ENCODE measurements around the gene ILDR1. TPM values are rescaled to one million over a fixed set of nuclear protein-coding genes. Genes with fewer than 3 reads are reported as not detected.
A peak's percentile ranks its signal among the peaks of the same experiment; 100 is the strongest.

The ILDR1 gene
- total RNA-seq, 1 experiment from 2014 or later, result 2.3 TPM

DNA sequence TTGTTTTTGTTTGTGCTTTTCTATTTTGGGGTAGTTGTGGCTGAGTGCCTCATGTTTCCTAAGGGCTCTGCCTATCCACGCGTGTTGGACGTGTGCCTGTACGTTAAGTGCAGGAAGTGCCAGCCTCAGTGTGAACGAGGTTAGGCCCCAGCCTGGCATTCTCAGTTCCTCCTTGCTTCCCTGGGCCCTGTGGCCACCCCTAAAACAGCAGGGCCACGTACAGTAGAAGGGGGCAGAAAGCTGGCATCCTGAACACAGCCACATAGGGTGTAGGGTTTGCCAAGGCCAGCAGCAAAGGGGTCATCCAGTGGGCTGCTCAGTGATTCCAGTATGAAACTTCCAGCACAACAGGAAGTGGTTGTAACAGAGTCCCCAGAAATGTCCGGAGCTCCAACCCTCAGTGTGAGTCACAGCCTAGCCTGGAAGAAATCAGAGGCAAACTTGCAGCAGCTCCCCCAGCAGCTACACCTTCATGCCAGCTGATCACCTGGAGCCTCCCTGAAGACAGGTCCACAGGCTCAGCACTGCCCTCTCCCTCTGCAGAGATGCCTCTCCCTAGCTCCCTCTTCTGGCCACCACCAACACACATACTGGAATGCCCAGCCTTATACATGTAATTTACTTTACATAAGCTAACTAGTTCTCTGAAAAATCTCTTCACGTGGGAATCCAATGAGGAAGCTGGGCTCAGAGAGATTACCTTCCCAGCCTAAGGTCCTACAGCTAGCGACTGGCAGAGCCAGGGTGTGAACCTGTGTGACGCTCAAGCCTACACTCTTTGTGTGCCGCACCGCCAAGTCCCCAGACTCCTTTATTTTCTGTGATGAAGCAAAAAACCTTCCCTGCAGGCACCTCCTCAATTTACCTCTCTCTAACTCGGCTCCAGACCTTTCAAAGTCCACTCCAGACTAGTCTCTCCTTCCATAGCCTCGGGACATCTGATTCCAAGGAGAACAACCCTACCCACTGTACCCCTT, 26.6 kb downstream of the ILDR1 start:
- Mint-ChIP-seq H3K27ac (no peak overlapping the region), H3K9me3 (no peaks in the 10 kb centered on the region), H3K27me3 (ENCODE audit: low read depth) (no peaks in the 10 kb centered on the region), H3K4me1 (peaks cover 13% of the 10 kb centered on the region), H3K36me3 (no peaks in the 10 kb centered on the region; the same call in 1 of the 2 replicates), H3K4me3 (no peak overlapping the region)
- ATAC-seq (peak; percentile 99), DNase-seq (ENCODE audit: low spot score) (peak; percentile 79)
- ChIA-PET POLR2A (interaction anchor here (0.9 kb wide), 1 partner anchor 9 kb away, joined by 3 read pairs; no protein-coding TSS in a partner anchor), CTCF (interaction anchor here (0.7 to 2.2 kb wide), 55 partner anchors 9 to 449 kb away, joined by 3 to 34 read pairs (median 4); partner anchors contain the start of genes CASR, EAF2, GOLGB1 and HCLS1)
- TF ChIP-seq, protein P1, sequence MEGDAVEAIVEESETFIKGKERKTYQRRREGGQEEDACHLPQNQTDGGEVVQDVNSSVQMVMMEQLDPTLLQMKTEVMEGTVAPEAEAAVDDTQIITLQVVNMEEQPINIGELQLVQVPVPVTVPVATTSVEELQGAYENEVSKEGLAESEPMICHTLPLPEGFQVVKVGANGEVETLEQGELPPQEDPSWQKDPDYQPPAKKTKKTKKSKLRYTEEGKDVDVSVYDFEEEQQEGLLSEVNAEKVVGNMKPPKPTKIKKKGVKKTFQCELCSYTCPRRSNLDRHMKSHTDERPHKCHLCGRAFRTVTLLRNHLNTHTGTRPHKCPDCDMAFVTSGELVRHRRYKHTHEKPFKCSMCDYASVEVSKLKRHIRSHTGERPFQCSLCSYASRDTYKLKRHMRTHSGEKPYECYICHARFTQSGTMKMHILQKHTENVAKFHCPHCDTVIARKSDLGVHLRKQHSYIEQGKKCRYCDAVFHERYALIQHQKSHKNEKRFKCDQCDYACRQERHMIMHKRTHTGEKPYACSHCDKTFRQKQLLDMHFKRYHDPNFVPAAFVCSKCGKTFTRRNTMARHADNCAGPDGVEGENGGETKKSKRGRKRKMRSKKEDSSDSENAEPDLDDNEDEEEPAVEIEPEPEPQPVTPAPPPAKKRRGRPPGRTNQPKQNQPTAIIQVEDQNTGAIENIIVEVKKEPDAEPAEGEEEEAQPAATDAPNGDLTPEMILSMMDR (IDR thresholded peaks at IDR 0.05), result peak; percentile 62; the same call in 1 of the 2 replicates
- no peak for TF ChIP-seq ZNF219 (CRISPR knock-in tag; IDR thresholded peaks at IDR 0.05; ENCODE audit: borderline replicate concordance)
- TF ChIP-seq, protein P2, sequence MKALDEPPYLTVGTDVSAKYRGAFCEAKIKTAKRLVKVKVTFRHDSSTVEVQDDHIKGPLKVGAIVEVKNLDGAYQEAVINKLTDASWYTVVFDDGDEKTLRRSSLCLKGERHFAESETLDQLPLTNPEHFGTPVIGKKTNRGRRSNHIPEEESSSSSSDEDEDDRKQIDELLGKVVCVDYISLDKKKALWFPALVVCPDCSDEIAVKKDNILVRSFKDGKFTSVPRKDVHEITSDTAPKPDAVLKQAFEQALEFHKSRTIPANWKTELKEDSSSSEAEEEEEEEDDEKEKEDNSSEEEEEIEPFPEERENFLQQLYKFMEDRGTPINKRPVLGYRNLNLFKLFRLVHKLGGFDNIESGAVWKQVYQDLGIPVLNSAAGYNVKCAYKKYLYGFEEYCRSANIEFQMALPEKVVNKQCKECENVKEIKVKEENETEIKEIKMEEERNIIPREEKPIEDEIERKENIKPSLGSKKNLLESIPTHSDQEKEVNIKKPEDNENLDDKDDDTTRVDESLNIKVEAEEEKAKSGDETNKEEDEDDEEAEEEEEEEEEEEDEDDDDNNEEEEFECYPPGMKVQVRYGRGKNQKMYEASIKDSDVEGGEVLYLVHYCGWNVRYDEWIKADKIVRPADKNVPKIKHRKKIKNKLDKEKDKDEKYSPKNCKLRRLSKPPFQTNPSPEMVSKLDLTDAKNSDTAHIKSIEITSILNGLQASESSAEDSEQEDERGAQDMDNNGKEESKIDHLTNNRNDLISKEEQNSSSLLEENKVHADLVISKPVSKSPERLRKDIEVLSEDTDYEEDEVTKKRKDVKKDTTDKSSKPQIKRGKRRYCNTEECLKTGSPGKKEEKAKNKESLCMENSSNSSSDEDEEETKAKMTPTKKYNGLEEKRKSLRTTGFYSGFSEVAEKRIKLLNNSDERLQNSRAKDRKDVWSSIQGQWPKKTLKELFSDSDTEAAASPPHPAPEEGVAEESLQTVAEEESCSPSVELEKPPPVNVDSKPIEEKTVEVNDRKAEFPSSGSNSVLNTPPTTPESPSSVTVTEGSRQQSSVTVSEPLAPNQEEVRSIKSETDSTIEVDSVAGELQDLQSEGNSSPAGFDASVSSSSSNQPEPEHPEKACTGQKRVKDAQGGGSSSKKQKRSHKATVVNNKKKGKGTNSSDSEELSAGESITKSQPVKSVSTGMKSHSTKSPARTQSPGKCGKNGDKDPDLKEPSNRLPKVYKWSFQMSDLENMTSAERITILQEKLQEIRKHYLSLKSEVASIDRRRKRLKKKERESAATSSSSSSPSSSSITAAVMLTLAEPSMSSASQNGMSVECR (CRISPR knock-in tag; IDR thresholded peaks at IDR 0.05; ENCODE audit: borderline replicate concordance), result 0 out of 2 replicates have a peak, but pooled peaks have one; percentile 42

DNA sequence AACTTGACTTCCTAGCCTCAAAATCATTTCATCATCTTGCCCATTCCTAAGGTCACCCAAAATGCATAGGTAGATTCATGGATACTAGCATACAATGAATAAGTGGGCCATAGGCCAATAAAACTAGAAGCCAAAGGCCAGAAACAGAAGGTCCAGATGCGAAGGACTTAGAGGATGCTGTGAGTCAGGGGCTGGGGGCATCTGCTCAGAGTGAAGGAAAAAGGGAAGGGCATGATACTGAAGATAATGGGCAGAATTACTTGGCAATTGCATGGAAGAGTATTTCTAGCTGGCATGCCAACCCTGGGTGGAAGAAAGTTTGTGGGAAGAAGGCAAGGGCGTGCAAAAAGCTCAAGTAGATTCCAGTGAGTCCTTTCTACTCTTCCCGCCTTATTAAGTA, 27.5 kb downstream of the ILDR1 start:
- Mint-ChIP-seq H3K9me3 (no peaks in the 10 kb centered on the region), H3K4me3 (no peak overlapping the region), H3K4me1 (peaks cover 7% of the 10 kb centered on the region), H3K27ac (no peak overlapping the region), H3K27me3 (ENCODE audit: low read depth) (no peaks in the 10 kb centered on the region), H3K36me3 (no peaks in the 10 kb centered on the region; the same call in 1 of the 2 replicates)
- ChIA-PET POLR2A (no interaction called here), CTCF (interaction anchor here (1.0 to 1.7 kb wide), 5 partner anchors 26 to 193 kb away, joined by 3 to 20 read pairs (median 5); no protein-coding TSS in a partner anchor)
- ATAC-seq (no peak), DNase-seq (ENCODE audit: low spot score) (no peak)
- no peak for TF ChIP-seq CREM (CRISPR knock-in tag; IDR thresholded peaks at IDR 0.05)
- TF ChIP-seq, protein P3, sequence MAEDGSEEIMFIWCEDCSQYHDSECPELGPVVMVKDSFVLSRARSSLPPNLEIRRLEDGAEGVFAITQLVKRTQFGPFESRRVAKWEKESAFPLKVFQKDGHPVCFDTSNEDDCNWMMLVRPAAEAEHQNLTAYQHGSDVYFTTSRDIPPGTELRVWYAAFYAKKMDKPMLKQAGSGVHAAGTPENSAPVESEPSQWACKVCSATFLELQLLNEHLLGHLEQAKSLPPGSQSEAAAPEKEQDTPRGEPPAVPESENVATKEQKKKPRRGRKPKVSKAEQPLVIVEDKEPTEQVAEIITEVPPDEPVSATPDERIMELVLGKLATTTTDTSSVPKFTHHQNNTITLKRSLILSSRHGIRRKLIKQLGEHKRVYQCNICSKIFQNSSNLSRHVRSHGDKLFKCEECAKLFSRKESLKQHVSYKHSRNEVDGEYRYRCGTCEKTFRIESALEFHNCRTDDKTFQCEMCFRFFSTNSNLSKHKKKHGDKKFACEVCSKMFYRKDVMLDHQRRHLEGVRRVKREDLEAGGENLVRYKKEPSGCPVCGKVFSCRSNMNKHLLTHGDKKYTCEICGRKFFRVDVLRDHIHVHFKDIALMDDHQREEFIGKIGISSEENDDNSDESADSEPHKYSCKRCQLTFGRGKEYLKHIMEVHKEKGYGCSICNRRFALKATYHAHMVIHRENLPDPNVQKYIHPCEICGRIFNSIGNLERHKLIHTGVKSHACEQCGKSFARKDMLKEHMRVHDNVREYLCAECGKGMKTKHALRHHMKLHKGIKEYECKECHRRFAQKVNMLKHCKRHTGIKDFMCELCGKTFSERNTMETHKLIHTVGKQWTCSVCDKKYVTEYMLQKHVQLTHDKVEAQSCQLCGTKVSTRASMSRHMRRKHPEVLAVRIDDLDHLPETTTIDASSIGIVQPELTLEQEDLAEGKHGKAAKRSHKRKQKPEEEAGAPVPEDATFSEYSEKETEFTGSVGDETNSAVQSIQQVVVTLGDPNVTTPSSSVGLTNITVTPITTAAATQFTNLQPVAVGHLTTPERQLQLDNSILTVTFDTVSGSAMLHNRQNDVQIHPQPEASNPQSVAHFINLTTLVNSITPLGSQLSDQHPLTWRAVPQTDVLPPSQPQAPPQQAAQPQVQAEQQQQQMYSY (CRISPR knock-in tag; IDR thresholded peaks at IDR 0.05), result no peak
- TF ChIP-seq, protein P4, sequence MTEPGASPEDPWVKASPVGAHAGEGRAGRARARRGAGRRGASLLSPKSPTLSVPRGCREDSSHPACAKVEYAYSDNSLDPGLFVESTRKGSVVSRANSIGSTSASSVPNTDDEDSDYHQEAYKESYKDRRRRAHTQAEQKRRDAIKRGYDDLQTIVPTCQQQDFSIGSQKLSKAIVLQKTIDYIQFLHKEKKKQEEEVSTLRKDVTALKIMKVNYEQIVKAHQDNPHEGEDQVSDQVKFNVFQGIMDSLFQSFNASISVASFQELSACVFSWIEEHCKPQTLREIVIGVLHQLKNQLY (CRISPR knock-in tag; IDR thresholded peaks at IDR 0.05), result no peak
- no peak for TF ChIP-seq OVOL2 (CRISPR knock-in tag; IDR thresholded peaks at IDR 0.05; ENCODE audit: borderline replicate concordance)
- TF ChIP-seq ZNF416 (CRISPR knock-in tag; IDR thresholded peaks at IDR 0.05), result no peak
- TF ChIP-seq FOXK1 (CRISPR knock-in tag; IDR thresholded peaks at IDR 0.05), result no peak
- TF ChIP-seq ESRRA (CRISPR knock-in tag; IDR thresholded peaks at IDR 0.05; ENCODE audit: borderline replicate concordance), result no peak
- TF ChIP-seq, protein P5, sequence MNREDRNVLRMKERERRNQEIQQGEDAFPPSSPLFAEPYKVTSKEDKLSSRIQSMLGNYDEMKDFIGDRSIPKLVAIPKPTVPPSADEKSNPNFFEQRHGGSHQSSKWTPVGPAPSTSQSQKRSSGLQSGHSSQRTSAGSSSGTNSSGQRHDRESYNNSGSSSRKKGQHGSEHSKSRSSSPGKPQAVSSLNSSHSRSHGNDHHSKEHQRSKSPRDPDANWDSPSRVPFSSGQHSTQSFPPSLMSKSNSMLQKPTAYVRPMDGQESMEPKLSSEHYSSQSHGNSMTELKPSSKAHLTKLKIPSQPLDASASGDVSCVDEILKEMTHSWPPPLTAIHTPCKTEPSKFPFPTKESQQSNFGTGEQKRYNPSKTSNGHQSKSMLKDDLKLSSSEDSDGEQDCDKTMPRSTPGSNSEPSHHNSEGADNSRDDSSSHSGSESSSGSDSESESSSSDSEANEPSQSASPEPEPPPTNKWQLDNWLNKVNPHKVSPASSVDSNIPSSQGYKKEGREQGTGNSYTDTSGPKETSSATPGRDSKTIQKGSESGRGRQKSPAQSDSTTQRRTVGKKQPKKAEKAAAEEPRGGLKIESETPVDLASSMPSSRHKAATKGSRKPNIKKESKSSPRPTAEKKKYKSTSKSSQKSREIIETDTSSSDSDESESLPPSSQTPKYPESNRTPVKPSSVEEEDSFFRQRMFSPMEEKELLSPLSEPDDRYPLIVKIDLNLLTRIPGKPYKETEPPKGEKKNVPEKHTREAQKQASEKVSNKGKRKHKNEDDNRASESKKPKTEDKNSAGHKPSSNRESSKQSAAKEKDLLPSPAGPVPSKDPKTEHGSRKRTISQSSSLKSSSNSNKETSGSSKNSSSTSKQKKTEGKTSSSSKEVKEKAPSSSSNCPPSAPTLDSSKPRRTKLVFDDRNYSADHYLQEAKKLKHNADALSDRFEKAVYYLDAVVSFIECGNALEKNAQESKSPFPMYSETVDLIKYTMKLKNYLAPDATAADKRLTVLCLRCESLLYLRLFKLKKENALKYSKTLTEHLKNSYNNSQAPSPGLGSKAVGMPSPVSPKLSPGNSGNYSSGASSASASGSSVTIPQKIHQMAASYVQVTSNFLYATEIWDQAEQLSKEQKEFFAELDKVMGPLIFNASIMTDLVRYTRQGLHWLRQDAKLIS (CRISPR knock-in tag; IDR thresholded peaks at IDR 0.05; ENCODE audit: borderline replicate concordance), result no peak
- TF ChIP-seq, protein P6, sequence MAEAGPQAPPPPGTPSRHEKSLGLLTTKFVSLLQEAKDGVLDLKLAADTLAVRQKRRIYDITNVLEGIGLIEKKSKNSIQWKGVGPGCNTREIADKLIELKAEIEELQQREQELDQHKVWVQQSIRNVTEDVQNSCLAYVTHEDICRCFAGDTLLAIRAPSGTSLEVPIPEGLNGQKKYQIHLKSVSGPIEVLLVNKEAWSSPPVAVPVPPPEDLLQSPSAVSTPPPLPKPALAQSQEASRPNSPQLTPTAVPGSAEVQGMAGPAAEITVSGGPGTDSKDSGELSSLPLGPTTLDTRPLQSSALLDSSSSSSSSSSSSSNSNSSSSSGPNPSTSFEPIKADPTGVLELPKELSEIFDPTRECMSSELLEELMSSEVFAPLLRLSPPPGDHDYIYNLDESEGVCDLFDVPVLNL (CRISPR knock-in tag; IDR thresholded peaks at IDR 0.05; ENCODE audit: borderline replicate concordance, low read depth), result no peak
- TF ChIP-seq, protein P7, sequence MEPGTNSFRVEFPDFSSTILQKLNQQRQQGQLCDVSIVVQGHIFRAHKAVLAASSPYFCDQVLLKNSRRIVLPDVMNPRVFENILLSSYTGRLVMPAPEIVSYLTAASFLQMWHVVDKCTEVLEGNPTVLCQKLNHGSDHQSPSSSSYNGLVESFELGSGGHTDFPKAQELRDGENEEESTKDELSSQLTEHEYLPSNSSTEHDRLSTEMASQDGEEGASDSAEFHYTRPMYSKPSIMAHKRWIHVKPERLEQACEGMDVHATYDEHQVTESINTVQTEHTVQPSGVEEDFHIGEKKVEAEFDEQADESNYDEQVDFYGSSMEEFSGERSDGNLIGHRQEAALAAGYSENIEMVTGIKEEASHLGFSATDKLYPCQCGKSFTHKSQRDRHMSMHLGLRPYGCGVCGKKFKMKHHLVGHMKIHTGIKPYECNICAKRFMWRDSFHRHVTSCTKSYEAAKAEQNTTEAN (CRISPR knock-in tag; IDR thresholded peaks at IDR 0.05), result no peak

Measured in WTC11 (cell line).